IMR-90 (cell line): Measurements from ENCODE around the gene PMEPA1. TPM values are rescaled to one million over a fixed set of nuclear protein-coding genes. Genes with fewer than 3 reads are reported as not detected.

Experiments
- ATAC-seq: fragments of 200-7000 bp; cut with Tn5 transposase; 2 replicates; pipeline ENCODE4 v1.9.1; 2020; ENCODE audit warnings: low read depth, mild to moderate bottlenecking, moderate library complexity
- BruUV-seq: library from RNA; stranded (reverse); fragments of 400-500 nt; replicated peaks from 2 replicates; lab custom pipeline; 2021; lab: Mats Ljungman, UMichigan
- CTCF ChIA-PET: fragments of 300-600 bp; formaldehyde crosslinking; extraction: SDS; loops from one replicate; lab custom pipeline; 2021; ENCODE audit warnings: antibody characterized with exemption; lab: Yijun Ruan, JAX
- POLR2A ChIA-PET: fragments of 300-600 bp; sonication (Branson Sonifier 250); formaldehyde crosslinking; loops from one replicate; lab custom pipeline; 2022; ENCODE audit warnings: antibody characterized with exemption; ENCODE audit not compliant: unreplicated experiment; lab: Charles Lee
- DNase-seq: peaks from one replicate; pipeline ENCODE4 v3.0.0; 2013
- H2AFZ ChIP-seq: replicated peaks from 2 replicates; pipeline ENCODE3; 2013; ENCODE audit warnings: low read length, mild to moderate bottlenecking; ENCODE audit not compliant: poor library complexity
- H2AK5ac ChIP-seq: 2 replicates; pipeline ENCODE4 v1.6.1; 2013; ENCODE audit warnings: low read depth, low read length, inconsistent platforms
- H2AK9ac ChIP-seq: replicated peaks from 2 replicates; pipeline ENCODE3; 2013; ENCODE audit warnings: mild to moderate bottlenecking, low read depth, low read length, moderate library complexity; ENCODE audit not compliant: poor library complexity
- H2BK120ac ChIP-seq: 2 replicates; pipeline ENCODE4 v1.6.1; 2013; ENCODE audit warnings: low read depth, low read length, inconsistent platforms
- H2BK15ac ChIP-seq: 3 replicates; pipeline ENCODE4 v1.6.1; 2013; ENCODE audit warnings: low read depth, low read length, inconsistent platforms
- H2BK20ac ChIP-seq: 2 replicates; pipeline ENCODE4 v1.6.1; 2013; ENCODE audit warnings: low read depth, mild to moderate bottlenecking, inconsistent platforms, low read length, moderate library complexity
- H2BK5ac ChIP-seq: 2 replicates; pipeline ENCODE4 v1.6.1; 2013; ENCODE audit warnings: mild to moderate bottlenecking, low read depth, low read length, inconsistent platforms; ENCODE audit not compliant: poor library complexity, severe bottlenecking
- H3K14ac ChIP-seq: replicated peaks from 2 replicates; pipeline ENCODE4 v1.6.1; 2013; ENCODE audit warnings: low read depth, low read length, inconsistent platforms
- H3K18ac ChIP-seq: 2 replicates; pipeline ENCODE4 v1.6.1; 2013; ENCODE audit warnings: low read depth, low read length, control low read depth
- H3K23ac ChIP-seq: 2 replicates; pipeline ENCODE4 v1.6.1; 2013; ENCODE audit warnings: low read depth, low read length, inconsistent platforms
- H3K27ac ChIP-seq: 2 replicates; pipeline ENCODE4 v1.5.1; 2013; ENCODE audit warnings: mild to moderate bottlenecking, control low read depth, low read length; ENCODE audit not compliant: insufficient read depth
- H3K27me3 ChIP-seq: 2 replicates; pipeline ENCODE4 v1.6.1; 2013; ENCODE audit warnings: low read length; ENCODE audit not compliant: control insufficient read depth, insufficient read depth
- H3K36me3 ChIP-seq: 2 replicates; pipeline ENCODE4 v1.6.1; 2013; ENCODE audit warnings: low read length, mixed read lengths; ENCODE audit not compliant: control insufficient read depth, insufficient read depth
- H3K4ac ChIP-seq: 2 replicates; pipeline ENCODE4 v1.6.1; 2013; ENCODE audit warnings: low read depth, low read length, inconsistent platforms
- H3K4me1 ChIP-seq: 2 replicates; pipeline ENCODE4 v1.6.1; 2013; ENCODE audit warnings: low read length, mixed read lengths; ENCODE audit not compliant: control insufficient read depth, insufficient read depth
- H3K4me2 ChIP-seq: 2 replicates; pipeline ENCODE4 v1.6.1; 2013; ENCODE audit warnings: low read depth, mild to moderate bottlenecking, control low read depth, low read length, moderate library complexity
- H3K4me3 ChIP-seq: 2 replicates; pipeline ENCODE4 v1.5.1; 2013; ENCODE audit warnings: low read depth, mild to moderate bottlenecking, control low read depth, low read length, moderate library complexity; ENCODE audit not compliant: insufficient read depth
- H3K56ac ChIP-seq: 2 replicates; pipeline ENCODE4 v1.6.1; 2013; ENCODE audit warnings: low read length, inconsistent platforms; ENCODE audit not compliant: insufficient read depth; ENCODE audit errors: extremely low read depth
- H3K79me1 ChIP-seq, 2 experiments: 2 replicates each; pipeline ENCODE4 v1.6.1; 2013; ENCODE audit warnings: low read length in 2 of 2, inconsistent platforms in 1 of 2, low read depth in 1 of 2
- H3K9ac ChIP-seq: 2 replicates; pipeline ENCODE4 v1.6.1; 2013; ENCODE audit warnings: low read depth, low read length, control low read depth
- H3K9me1 ChIP-seq: 2 replicates; pipeline ENCODE4 v1.6.1; 2013; ENCODE audit warnings: low read length, inconsistent platforms; ENCODE audit not compliant: insufficient read depth
- H3K9me3 ChIP-seq: 2 replicates; pipeline ENCODE4 v1.6.1; 2013; ENCODE audit warnings: low read length; ENCODE audit not compliant: control insufficient read depth, insufficient read depth
- H4K20me1 ChIP-seq: 2 replicates; pipeline ENCODE4 v1.6.1; 2013; ENCODE audit warnings: low read length, inconsistent platforms; ENCODE audit not compliant: insufficient read depth
- H4K5ac ChIP-seq: 2 replicates; pipeline ENCODE4 v1.6.1; 2013; ENCODE audit warnings: mild to moderate bottlenecking, low read depth, low read length, control low read depth
- H4K8ac ChIP-seq, 2 experiments: 2 replicates each; pipeline ENCODE4 v1.6.1; 2013; ENCODE audit warnings: low read depth in 2 of 2, low read length in 2 of 2, control low read depth in 1 of 2, inconsistent platforms in 1 of 2
- H4K91ac ChIP-seq: 2 replicates; pipeline ENCODE4 v1.6.1; 2013; ENCODE audit warnings: low read depth, low read length, inconsistent platforms; ENCODE audit not compliant: insufficient read depth
- BHLHE40 ChIP-seq: fragments of 150-350 bp; IDR thresholded peaks from 2 replicates; pipeline ENCODE4 v1.6.1; 2016; ENCODE audit warnings: mild to moderate bottlenecking, low read depth, low read length
- CEBPB ChIP-seq: IDR thresholded peaks from 2 replicates; pipeline ENCODE4 v1.6.1; 2012; ENCODE audit warnings: low read depth, low read length, improper control_type of control experiment
- CHD1 ChIP-seq: IDR thresholded peaks from 2 replicates; pipeline ENCODE4 v1.6.1; 2012; ENCODE audit warnings: low read depth, low read length, improper control_type of control experiment
- MAFK ChIP-seq: IDR thresholded peaks from 2 replicates; pipeline ENCODE4 v1.6.1; 2012; ENCODE audit warnings: low read depth, low read length, improper control_type of control experiment
- MAZ ChIP-seq: IDR thresholded peaks from 2 replicates; pipeline ENCODE4 v1.6.1; 2012; ENCODE audit warnings: low read depth, mild to moderate bottlenecking, low read length, improper control_type of control experiment, moderate library complexity, borderline replicate concordance
- MXI1 ChIP-seq: IDR thresholded peaks from 2 replicates; pipeline ENCODE4 v1.6.1; 2012; ENCODE audit warnings: low read depth, mild to moderate bottlenecking, low read length, moderate library complexity, borderline replicate concordance
- NFE2L2 ChIP-seq: fragments of 150-350 bp; IDR thresholded peaks from 2 replicates; pipeline ENCODE4 v1.6.1; 2016; ENCODE audit warnings: low read depth, mild to moderate bottlenecking, low read length
- POLR2A ChIP-seq: IDR thresholded peaks from 2 replicates; pipeline ENCODE4 v1.6.1; 2012; ENCODE audit warnings: mild to moderate bottlenecking, low read depth, low read length
- RAD21 ChIP-seq: IDR thresholded peaks from 2 replicates; pipeline ENCODE4 v1.6.1; 2012; ENCODE audit warnings: low read length, improper control_type of control experiment
- RFX5 ChIP-seq: IDR thresholded peaks from 2 replicates; pipeline ENCODE4 v1.8.0; 2012; ENCODE audit warnings: low read depth, mild to moderate bottlenecking, low read length, moderate library complexity
- SMC3 ChIP-seq: fragments of 150-350 bp; IDR thresholded peaks from 2 replicates; pipeline ENCODE4 v1.6.1; 2016; ENCODE audit warnings: low read depth, mild to moderate bottlenecking, antibody characterized with exemption, low read length, moderate library complexity
- WGBS, 2 experiments: methylation state at CpG; one replicate each; pipeline versions ENCODE4 v1.1.5 to v1.1.7; 2013; ENCODE audit warnings: missing lambda C conversion rate in 2 of 2; ENCODE audit not compliant: insufficient read length in 1 of 2; ENCODE audit errors: extremely low coverage in 2 of 2; 5-methylcytosine and 5-hydroxymethylcytosine counted together
- dilution Hi-C: fragments of 300-500 bp; cut with HindIII; formaldehyde crosslinking; loops from one replicate; pipeline ENCODE4 v1.14.3; 2018; ENCODE audit warnings: low sequenced_read_pairs; ENCODE audit not compliant: unreplicated experiment
- in situ Hi-C: fragments of 300-500 bp; cut with MboI; formaldehyde crosslinking; loops from 3 replicates; pipeline ENCODE4 v1.14.3; 2019; ENCODE audit warnings: low sequenced_read_pairs, inconsistent platforms, mixed read lengths
- intact Hi-C: fragments of 100-400 bp; cut with micrococcal nuclease; formaldehyde crosslinking; loops from 2 replicates; pipeline ENCODE4 v1.10.0; 2022
- polyA plus RNA-seq, 3 experiments: library from polyadenylated mRNA; depleted of rRNA; stranded (reverse); fragments of >200 nt; gene quantifications; 2 replicates each; pipeline ENCODE4 v1.2.3, GENCODE V29; 2012; ENCODE audit warnings: low replicate concordance in 1 of 3
- total RNA-seq: library from RNA; depleted of rRNA; stranded (reverse); fragments of >200 nt; gene quantifications from 2 replicates; pipeline ENCODE4 v1.2.3, GENCODE V29; 2012
- TF ChIP-seq, protein P1 (sequence below): fragments of 150-350 bp; IDR thresholded peaks from 2 replicates; pipeline ENCODE4 v1.6.1; 2017; ENCODE audit warnings: mild to moderate bottlenecking, antibody characterized with exemption, low read length, low read depth
- TF ChIP-seq, protein P2 (sequence below): conservative IDR thresholded peaks from 2 replicates; pipeline ENCODE4 v1.5.1; 2012; ENCODE audit warnings: mild to moderate bottlenecking, low read depth, low read length, improper control_type of control experiment

The PMEPA1 gene
- total and polyA plus RNA-seq, 2 of the 4 experiments (the other 2 are of a cell fraction): 2.0 to 6.9 TPM

DNA sequence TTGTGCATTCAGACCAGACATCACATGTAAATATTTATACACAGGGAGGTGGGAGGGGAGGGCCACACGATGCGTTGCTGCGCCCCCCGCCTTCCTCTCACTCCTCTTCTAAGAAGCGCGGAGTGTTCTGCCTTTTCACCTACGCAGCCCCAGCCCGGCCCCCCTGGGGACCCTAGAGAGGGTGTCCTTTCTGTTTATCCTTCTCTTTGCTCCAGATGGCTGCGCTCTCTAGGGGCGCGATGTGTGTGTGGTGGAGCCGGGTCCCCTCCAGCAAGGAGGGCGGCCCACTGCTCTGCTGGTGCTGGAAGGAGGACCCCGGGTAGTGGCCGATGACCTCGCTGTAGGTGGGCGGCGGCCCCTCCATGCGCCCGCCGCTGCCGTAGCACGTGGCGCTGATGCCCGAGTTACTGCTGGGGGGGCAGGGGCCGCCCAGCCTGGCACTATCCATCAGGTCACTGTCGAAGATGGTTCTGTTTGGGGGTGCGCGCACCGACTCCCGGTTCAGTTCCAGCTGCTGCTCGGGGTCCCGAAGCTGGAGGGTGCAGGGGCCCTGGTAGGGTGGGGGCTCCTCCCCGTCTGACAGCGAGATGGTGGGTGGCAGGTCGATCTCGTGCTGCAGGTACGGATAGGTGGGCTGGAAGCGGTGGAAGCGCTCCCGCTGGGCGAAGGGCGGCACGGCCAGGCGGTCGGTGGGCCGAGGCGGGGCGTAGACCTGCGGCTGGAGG, 57.8 kb downstream of the PMEPA1 start:
- Histone ChIP-seq H2BK20ac (no peak overlapping the region), H3K14ac (no peak overlapping the region), H2AK9ac (no peak overlapping the region), H3K4me3 (no peak overlapping the region), H4K8ac (no peak overlapping the region), H4K91ac (no peak overlapping the region), H4K5ac (no peak overlapping the region), H3K23ac (no peak overlapping the region), H3K4me1 (no peaks in the 10 kb centered on the region), H4K20me1 (peaks cover 3% of the 10 kb centered on the region; the same call in 1 of the 2 replicates), H3K27me3 (no peaks in the 10 kb centered on the region), H3K4me2 (no peak overlapping the region), H3K36me3 (peaks cover 20% of the 10 kb centered on the region), H2BK5ac (no peak overlapping the region), H3K9ac (no peak overlapping the region), H3K4ac (no peak overlapping the region), H2AK5ac (no peak overlapping the region), H3K56ac (no peak overlapping the region), H3K27ac (no peak overlapping the region), H3K9me1 (no peaks in the 10 kb centered on the region), H2BK15ac (no peak overlapping the region), H3K9me3 (no peaks in the 10 kb centered on the region), H3K79me1 (no peaks in the 10 kb centered on the region), H2AFZ (no peak overlapping the region), H3K18ac (no peak overlapping the region), H2BK120ac (no peak overlapping the region)
- TF ChIP-seq BHLHE40: no peak
- TF ChIP-seq NFE2L2: no peak
- TF ChIP-seq, protein P1, sequence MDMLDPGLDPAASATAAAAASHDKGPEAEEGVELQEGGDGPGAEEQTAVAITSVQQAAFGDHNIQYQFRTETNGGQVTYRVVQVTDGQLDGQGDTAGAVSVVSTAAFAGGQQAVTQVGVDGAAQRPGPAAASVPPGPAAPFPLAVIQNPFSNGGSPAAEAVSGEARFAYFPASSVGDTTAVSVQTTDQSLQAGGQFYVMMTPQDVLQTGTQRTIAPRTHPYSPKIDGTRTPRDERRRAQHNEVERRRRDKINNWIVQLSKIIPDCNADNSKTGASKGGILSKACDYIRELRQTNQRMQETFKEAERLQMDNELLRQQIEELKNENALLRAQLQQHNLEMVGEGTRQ: no peak
- TF ChIP-seq MXI1: no peak
- TF ChIP-seq RAD21: no peak
- TF ChIP-seq, protein P2, sequence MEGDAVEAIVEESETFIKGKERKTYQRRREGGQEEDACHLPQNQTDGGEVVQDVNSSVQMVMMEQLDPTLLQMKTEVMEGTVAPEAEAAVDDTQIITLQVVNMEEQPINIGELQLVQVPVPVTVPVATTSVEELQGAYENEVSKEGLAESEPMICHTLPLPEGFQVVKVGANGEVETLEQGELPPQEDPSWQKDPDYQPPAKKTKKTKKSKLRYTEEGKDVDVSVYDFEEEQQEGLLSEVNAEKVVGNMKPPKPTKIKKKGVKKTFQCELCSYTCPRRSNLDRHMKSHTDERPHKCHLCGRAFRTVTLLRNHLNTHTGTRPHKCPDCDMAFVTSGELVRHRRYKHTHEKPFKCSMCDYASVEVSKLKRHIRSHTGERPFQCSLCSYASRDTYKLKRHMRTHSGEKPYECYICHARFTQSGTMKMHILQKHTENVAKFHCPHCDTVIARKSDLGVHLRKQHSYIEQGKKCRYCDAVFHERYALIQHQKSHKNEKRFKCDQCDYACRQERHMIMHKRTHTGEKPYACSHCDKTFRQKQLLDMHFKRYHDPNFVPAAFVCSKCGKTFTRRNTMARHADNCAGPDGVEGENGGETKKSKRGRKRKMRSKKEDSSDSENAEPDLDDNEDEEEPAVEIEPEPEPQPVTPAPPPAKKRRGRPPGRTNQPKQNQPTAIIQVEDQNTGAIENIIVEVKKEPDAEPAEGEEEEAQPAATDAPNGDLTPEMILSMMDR: no peak
- no peak for TF ChIP-seq CHD1
- TF ChIP-seq RFX5: no peak
- no peak for TF ChIP-seq MAFK
- TF ChIP-seq MAZ: no peak
- TF ChIP-seq POLR2A: no peak
- TF ChIP-seq CEBPB: no peak
- TF ChIP-seq SMC3: no peak
- POLR2A ChIA-PET: interaction anchor here (0.6 kb wide), 1 partner anchor 11 kb away, joined by 5 read pairs; no protein-coding TSS in a partner anchor
- DNase-seq: no peak
- WGBS, 2 experiments: 93% methylated on average over 21 of the region's 50 CpGs; no CpG with 5 or more reads in 1 of the 2 experiments
- BruUV-seq: no TSS peak
- no peak for ATAC-seq
- intact Hi-C loops: loop anchor here (10.0 kb wide), 1 partner anchor 193 kb away; no protein-coding TSS in a partner anchor
- CTCF ChIA-PET: no interaction called here
- in situ Hi-C loops: loop anchor here (10.0 kb wide), 1 partner anchor 433 kb away; no protein-coding TSS in a partner anchor
- dilution Hi-C loops: no loop called here
